IPS DF 6.9 (cell line): ENCODE data around the gene EIF1.
A peak's percentile ranks its signal among the peaks of the same experiment; 100 is the strongest.
"Not testable (repeated sequence)": the region's sequence is repeated elsewhere in the genome, so short reads cannot be mapped to it uniquely, and the experiment has no call there.

Source experiments
- DNase-seq: peaks from one replicate; pipeline ENCODE4 v3.0.0-alpha.2; 2013; ENCODE audit warnings: low read depth, low spot score
- H3K27ac ChIP-seq: one replicate; pipeline ENCODE4 v1.5.1; 2013; ENCODE audit warnings: low read length, control low read depth
- H3K27me3 ChIP-seq: 2 replicates; pipeline ENCODE4 v1.6.1; 2013; ENCODE audit warnings: mild to moderate bottlenecking, low read length; ENCODE audit not compliant: control insufficient read depth, insufficient read depth
- H3K36me3 ChIP-seq: 2 replicates; pipeline ENCODE4 v1.6.1; 2013; ENCODE audit warnings: low read length; ENCODE audit not compliant: control insufficient read depth, insufficient read depth
- H3K4me1 ChIP-seq: 2 replicates; pipeline ENCODE4 v1.6.1; 2013; ENCODE audit warnings: low read length; ENCODE audit not compliant: control insufficient read depth, insufficient read depth
- H3K4me3 ChIP-seq: 2 replicates; pipeline ENCODE4 v1.5.1; 2013; ENCODE audit warnings: mild to moderate bottlenecking, low read length
- H3K9me3 ChIP-seq: 2 replicates; pipeline ENCODE4 v1.6.1; 2013; ENCODE audit warnings: low read length, inconsistent platforms; ENCODE audit not compliant: control insufficient read depth, insufficient read depth
- WGBS: extraction: QIAGEN DNeasy Blood & Tissue Kit; methylation state at CpG from one replicate; pipeline ENCODE4 v1.1.7; 2013; ENCODE audit warnings: mixed read lengths, missing lambda C conversion rate; ENCODE audit not compliant: insufficient read length, insufficient coverage; 5-methylcytosine and 5-hydroxymethylcytosine counted together

EIF1 gene

GRCh38 chr17:41689497-41690299, 1.0 kb downstream of the EIF1 start:
- Histone ChIP-seq H3K36me3 (peaks cover 29% of the 10 kb centered on the region), H3K27me3 (no peaks in the 10 kb centered on the region), H3K4me3 (peak overlapping the region; percentile 76), H3K9me3 (no peaks in the 10 kb centered on the region), H3K4me1 (no peaks in the 10 kb centered on the region), H3K27ac (no peak overlapping the region)
- DNase-seq: no peak
- no CpG with 5 or more reads among the region's 27 CpGs for WGBS

GRCh38 chr17:41690497-41690896, 1.8 kb downstream of the EIF1 start:
- no peak for DNase-seq
- peaks cover 31% of the 10 kb centered on the region for H3K36me3 ChIP-seq
- H3K27me3 ChIP-seq: no peaks in the 10 kb centered on the region
- H3K4me1 ChIP-seq: no peaks in the 10 kb centered on the region
- no peaks in the 10 kb centered on the region for H3K9me3 ChIP-seq
- H3K4me3 ChIP-seq: no peak overlapping the region
- WGBS: no CpG with 5 or more reads among the region's 2 CpGs
- H3K27ac ChIP-seq: no peak overlapping the region

- no peaks in the 10 kb centered on the region for H3K4me1 ChIP-seq
- H3K27ac ChIP-seq: no peak overlapping the region
- peaks cover 31% of the 10 kb centered on the region for H3K36me3 ChIP-seq
- no peaks in the 10 kb centered on the region for H3K9me3 ChIP-seq
- H3K4me3 ChIP-seq: no peak overlapping the region
- no CpG with 5 or more reads among the region's 10 CpGs for WGBS
- H3K27me3 ChIP-seq: no peaks in the 10 kb centered on the region
- no peak for DNase-seq
Observed at GRCh38 chr17:41691031-41691777, 2.5 kb downstream of the EIF1 start.

- Histone ChIP-seq H3K4me3 (no peak overlapping the region), H3K9me3 (no peaks in the 10 kb centered on the region; the same call in 1 of the 2 replicates), H3K4me1 (no peaks in the 10 kb centered on the region), H3K27ac (no peak overlapping the region), H3K27me3 (no peaks in the 10 kb centered on the region), H3K36me3 (peaks cover 31% of the 10 kb centered on the region)
- WGBS: no CpG with 5 or more reads among the region's 11 CpGs
- no peak for DNase-seq
Observed at GRCh38 chr17:41692722-41693521, 4.2 kb downstream of the EIF1 start.

GRCh38 chr17:41695134-41695661, 6.5 kb downstream of the EIF1 start:
- Histone ChIP-seq H3K4me1 (no peaks in the 10 kb centered on the region), H3K9me3 (no peaks in the 10 kb centered on the region; the same call in 1 of the 2 replicates), H3K27me3 (no peaks in the 10 kb centered on the region), H3K27ac (no peak overlapping the region), H3K36me3 (peaks cover 27% of the 10 kb centered on the region), H3K4me3 (no peak overlapping the region)
- WGBS: no CpG with 5 or more reads among the region's 7 CpGs
- DNase-seq: no peak

- Histone ChIP-seq H3K36me3 (peaks cover 19% of the 10 kb centered on the region), H3K4me3 (no peak overlapping the region), H3K4me1 (no peaks in the 10 kb centered on the region), H3K27ac (no peak overlapping the region), H3K27me3 (no peaks in the 10 kb centered on the region), H3K9me3 (no peaks in the 10 kb centered on the region; the same call in 1 of the 2 replicates)
- no peak for DNase-seq
- no CpG with 5 or more reads among the region's 11 CpGs for WGBS
Observed at GRCh38 chr17:41695954-41696757, 7.5 kb downstream of the EIF1 start.

GRCh38 chr17:41697122-41697962, 8.7 kb downstream of the EIF1 start:
- WGBS: no CpG with 5 or more reads among the region's 6 CpGs
- no peaks in the 10 kb centered on the region; the same call in 1 of the 2 replicates for H3K9me3 ChIP-seq
- no peak overlapping the region for H3K27ac ChIP-seq
- H3K36me3 ChIP-seq: peaks cover 8% of the 10 kb centered on the region; the same call in 1 of the 2 replicates
- no peaks in the 10 kb centered on the region for H3K27me3 ChIP-seq
- no peak for DNase-seq
- no peaks in the 10 kb centered on the region for H3K4me1 ChIP-seq
- H3K4me3 ChIP-seq: no peak overlapping the region

- DNase-seq, H3K9me3 ChIP-seq, H3K4me1 ChIP-seq, H3K36me3 ChIP-seq, H3K27me3 ChIP-seq, H3K27ac ChIP-seq, H3K4me3 ChIP-seq: not testable (repeated sequence)
- no CpG with 5 or more reads among the region's 3 CpGs for WGBS
Observed at GRCh38 chr17:41700843-41701242, 12.2 kb downstream of the EIF1 start.

GRCh38 chr17:41702712-41703111, 14.0 kb downstream of the EIF1 start:
- H3K4me3 ChIP-seq: no peak overlapping the region
- H3K4me1 ChIP-seq: 0 out of 2 replicates have a peak, but pooled peaks cover 2% of the 10 kb centered on the region
- H3K27me3 ChIP-seq: peaks cover 5% of the 10 kb centered on the region; the same call in 1 of the 2 replicates
- no peak overlapping the region for H3K27ac ChIP-seq
- no peak for DNase-seq
- H3K36me3 ChIP-seq: no peaks in the 10 kb centered on the region
- H3K9me3 ChIP-seq: no peaks in the 10 kb centered on the region
- WGBS: no CpG with 5 or more reads among the region's 8 CpGs
